GM19467 (cell line): ENCODE data around the gene RBM3.

ENCODE experiments used
- ATAC-seq: cut with Tn5 transposase; IDR thresholded peaks from one replicate; pipeline ENCODE4 v1.9.1; 2021; ENCODE audit warnings: mild to moderate bottlenecking, moderate library complexity; ENCODE audit not compliant: unreplicated experiment

RBM3 gene

GRCh38 chrX:48616576-48616975, 42.3 kb downstream of the RBM3 start:
- ATAC-seq = no peak

GRCh38 chrX:48617542-48618340, 43.5 kb downstream of the RBM3 start:
- no peak for ATAC-seq

- no peak for ATAC-seq
These were observed 52.4 kb downstream of the RBM3 start for GRCh38 chrX:48626401-48627298.
